CD14-positive monocyte (primary cell): ENCODE data around the gene ZFP36L2. TPM values are rescaled to one million over a fixed set of nuclear protein-coding genes. Genes with fewer than 3 reads are reported as not detected.

Experiments
- DNase-seq, 3 donors: peaks; one replicate each; pipeline ENCODE4 v3.0.0-alpha.2; 2011 to 2022
- H2AFZ ChIP-seq: 2 replicates; pipeline ENCODE4 v1.6.0; 2012; ENCODE audit warnings: mild to moderate bottlenecking, low read depth, low read length, inconsistent platforms; ENCODE audit not compliant: insufficient read depth, poor library complexity, severe bottlenecking
- H3K27ac ChIP-seq, 2 donors: 1 replicate in 1 of 2; 2 replicates in 1 of 2; pipeline ENCODE4 v1.5.1; 2012 to 2013; ENCODE audit warnings: low read length in 2 of 2, control low read depth in 1 of 2, inconsistent platforms in 1 of 2, low read depth in 1 of 2, mild to moderate bottlenecking in 1 of 2
- H3K27me3 ChIP-seq, 2 donors: one replicate each; pipeline versions ENCODE4 v1.6.0 to v1.6.1; 2011 to 2013; ENCODE audit warnings: low read length in 2 of 2; ENCODE audit not compliant: control insufficient read depth in 2 of 2, insufficient read depth in 2 of 2
- H3K36me3 ChIP-seq, 2 donors: replicated peaks in 1 of 2; 1 replicate in 1 of 2; 2 replicates in 1 of 2; pipeline versions ENCODE4 v1.5.1 to v1.6.1; 2012 to 2013; ENCODE audit warnings: low read length in 2 of 2, control low read depth in 1 of 2, inconsistent platforms in 1 of 2, mild to moderate bottlenecking in 1 of 2; ENCODE audit not compliant: insufficient read depth in 2 of 2, control insufficient read depth in 1 of 2
- H3K4me1 ChIP-seq, 2 donors: 1 replicate in 1 of 2; 2 replicates in 1 of 2; pipeline versions ENCODE4 v1.5.1 to v1.6.1; 2012 to 2013; ENCODE audit warnings: low read length in 2 of 2, control low read depth in 1 of 2, inconsistent platforms in 1 of 2, mild to moderate bottlenecking in 1 of 2, moderate library complexity in 1 of 2; ENCODE audit not compliant: insufficient read depth in 2 of 2, control insufficient read depth in 1 of 2
- H3K4me2 ChIP-seq: replicated peaks from 2 replicates; pipeline ENCODE3; 2012; ENCODE audit warnings: low read length, moderate library complexity, mild to moderate bottlenecking; ENCODE audit not compliant: poor library complexity, severe bottlenecking; ENCODE audit errors: extremely low read depth
- H3K4me3 ChIP-seq, 3 experiments: fragments of 200-600 bp in 1 of 3; sonication (generic) in 1 of 3; replicated peaks in 1 of 3; 1 replicate in 2 of 3; 2 replicates in 1 of 3; pipeline ENCODE4 v1.5.1; 2011 to 2013; ENCODE audit warnings: low read length in 3 of 3, mild to moderate bottlenecking in 3 of 3, control low read depth in 2 of 3, low read depth in 2 of 3, inconsistent platforms in 1 of 3, moderate library complexity in 1 of 3
- H3K79me2 ChIP-seq: 2 replicates; pipeline ENCODE4 v1.6.0; 2012; ENCODE audit warnings: mild to moderate bottlenecking, control low read depth, inconsistent platforms, low read length, moderate library complexity; ENCODE audit not compliant: insufficient read depth
- H3K9ac ChIP-seq: 2 replicates; pipeline ENCODE4 v1.6.0; 2017; ENCODE audit warnings: low read length, mild to moderate bottlenecking; ENCODE audit not compliant: insufficient read depth, poor library complexity, severe bottlenecking
- H3K9me3 ChIP-seq, 2 donors: replicated peaks in 1 of 2; 1 replicate in 1 of 2; 2 replicates in 1 of 2; pipeline versions ENCODE4 v1.5.1 to v1.6.1; 2012 to 2013; ENCODE audit warnings: low read length in 2 of 2, control low read depth in 1 of 2; ENCODE audit not compliant: control insufficient read depth in 1 of 2, insufficient read depth in 1 of 2
- H4K20me1 ChIP-seq: 2 replicates; pipeline ENCODE4 v1.6.0; 2012; ENCODE audit warnings: mild to moderate bottlenecking, low read length, control low read depth, moderate library complexity; ENCODE audit not compliant: insufficient read depth
- H3K27ac Mint-ChIP-seq, 7 donors: one replicate each; pipeline ENCODE4 v1.8.0; 2020; ENCODE audit warnings: mild to moderate bottlenecking in 7 of 7, mixed read lengths in 7 of 7, moderate library complexity in 6 of 7, inconsistent platforms in 2 of 7
- H3K27me3 Mint-ChIP-seq, 3 donors: one replicate each; pipeline ENCODE4 v1.8.0; 2021 to 2022; ENCODE audit warnings: low read depth in 3 of 3, mild to moderate bottlenecking in 3 of 3, mixed read lengths in 3 of 3, moderate library complexity in 3 of 3, inconsistent platforms in 1 of 3
- H3K36me3 Mint-ChIP-seq, 2 donors: one replicate each; pipeline ENCODE4 v1.8.0; 2020; ENCODE audit warnings: mixed read lengths in 2 of 2, inconsistent platforms in 1 of 2, mild to moderate bottlenecking in 1 of 2
- H3K4me1 Mint-ChIP-seq: one replicate; pipeline ENCODE4 v1.8.0; 2020; ENCODE audit warnings: mild to moderate bottlenecking, mixed read lengths
- H3K4me3 Mint-ChIP-seq, 2 donors: one replicate each; pipeline ENCODE4 v1.8.0; 2020; ENCODE audit warnings: mild to moderate bottlenecking in 2 of 2, mixed read lengths in 2 of 2, moderate library complexity in 1 of 2
- H3K9me3 Mint-ChIP-seq, 7 donors: one replicate each; pipeline ENCODE4 v1.8.0; 2020 to 2022; ENCODE audit warnings: mixed read lengths in 7 of 7, mild to moderate bottlenecking in 6 of 7, moderate library complexity in 6 of 7, inconsistent platforms in 2 of 7
- CTCF ChIP-seq: fragments of 200-600 bp; IDR thresholded peaks from one replicate; pipeline ENCODE4 v1.8.0; 2022; ENCODE audit warnings: antibody characterized with exemption, mild to moderate bottlenecking
- WGBS: methylation state at CpG from one replicate; pipeline ENCODE4 v1.1.5; 2013; ENCODE audit warnings: missing lambda C conversion rate; ENCODE audit not compliant: insufficient coverage; 5-methylcytosine and 5-hydroxymethylcytosine counted together
- intact Hi-C, 2 donors: fragments of 100-400 bp; cut with micrococcal nuclease; formaldehyde crosslinking; loops; one replicate each; pipeline versions ENCODE4 v1.15.0 to v1.15.1; 2023
- polyA plus RNA-seq, 3 donors: library from polyadenylated mRNA; depleted of rRNA in 1 of 3; unstranded in 2 of 3; stranded (reverse) in 1 of 3; fragments of 300-500 nt in 2 of 3; fragments of >200 nt in 1 of 3; fragmentation: Illumina TruSeq in 2 of 3; gene quantifications; 1 replicate in 2 of 3; 2 replicates in 1 of 3; pipeline ENCODE4 v1.2.3, GENCODE V29; 2012 to 2021

ZFP36L2 gene
- polyA plus RNA-seq, 3 donors = 84.4 to 150 (median 88.3) TPM

GRCh38 chr2:43217228-43218154 is 8.9 kb downstream of the ZFP36L2 start:
- no peak overlapping the region for H2AFZ ChIP-seq
- H3K4me1 ChIP-seq = peaks cover 69 to 87% of the 10 kb centered on the region in 2 donors
- TF ChIP-seq CTCF = no peak
- H3K4me1 Mint-ChIP-seq = peaks cover 74% of the 10 kb centered on the region
- peak overlapping the region; percentile 90 for H3K4me2 ChIP-seq
- H3K4me3 Mint-ChIP-seq = peak overlapping the region; percentile 46 to 100
- H3K27me3 Mint-ChIP-seq = no peaks in the 10 kb centered on the region
- H3K27me3 ChIP-seq = no peaks in the 10 kb centered on the region
- H3K4me3 ChIP-seq = peak overlapping the region in 1 of 3 experiments; percentile 99
- WGBS = 31% methylated on average over 2 of the region's 11 CpGs
- H3K9me3 Mint-ChIP-seq = peaks cover 0 to 2% (median 0%) of the 10 kb centered on the region in 7 donors
- peaks cover 20% of the 10 kb centered on the region for H4K20me1 ChIP-seq
- intact Hi-C loops = loop anchor here in 1 of 2 donors (10.0 kb wide), 1 partner anchor 403 kb away; no protein-coding TSS in a partner anchor
- H3K27ac ChIP-seq = peak overlapping the region; percentile 88 to 92
- peaks cover 10 to 23% of the 10 kb centered on the region in 2 donors for H3K36me3 Mint-ChIP-seq
- no peak overlapping the region for H3K9ac ChIP-seq
- no peaks in the 10 kb centered on the region for H3K9me3 ChIP-seq
- peaks cover 5 to 6% of the 10 kb centered on the region in 2 donors for H3K36me3 ChIP-seq
- H3K79me2 ChIP-seq = peaks cover 57% of the 10 kb centered on the region
- peak overlapping the region; percentile 83 to 99 (median 98) for H3K27ac Mint-ChIP-seq
- DNase-seq = no peak

- H3K9me3 ChIP-seq = no peaks in the 10 kb centered on the region
- no peaks in the 10 kb centered on the region for H3K27me3 ChIP-seq
- no peak overlapping the region for H3K9ac ChIP-seq
- H3K4me3 ChIP-seq = no peak overlapping the region
- no peaks in the 10 kb centered on the region for H3K27me3 Mint-ChIP-seq
- intact Hi-C loops = loop anchor here in 1 of 2 donors (10.0 kb wide), 1 partner anchor 402 kb away; no protein-coding TSS in a partner anchor
- H3K36me3 ChIP-seq = no peaks in the 10 kb centered on the region
- no peak overlapping the region for H3K27ac ChIP-seq
- peaks cover 1 to 14% of the 10 kb centered on the region in 2 donors for H3K36me3 Mint-ChIP-seq
- H3K4me1 ChIP-seq = peaks cover 78 to 89% of the 10 kb centered on the region in 2 donors
- peaks cover 12% of the 10 kb centered on the region for H4K20me1 ChIP-seq
- H2AFZ ChIP-seq = no peak overlapping the region
- no peak overlapping the region for H3K4me2 ChIP-seq
- no peak overlapping the region for H3K27ac Mint-ChIP-seq
- WGBS = 100% methylated on average over 1 of the region's 8 CpGs
- peaks cover 0 to 2% (median 0%) of the 10 kb centered on the region in 7 donors for H3K9me3 Mint-ChIP-seq
- no peak for DNase-seq
- peaks cover 77% of the 10 kb centered on the region for H3K4me1 Mint-ChIP-seq
- peaks cover 55% of the 10 kb centered on the region for H3K79me2 ChIP-seq
- no peak overlapping the region for H3K4me3 Mint-ChIP-seq
- no peak for TF ChIP-seq CTCF
These were observed 9.8 kb downstream of the ZFP36L2 start for GRCh38 chr2:43216629-43217028.
